ENCODE data around the gene LMNTD2.

DNA sequence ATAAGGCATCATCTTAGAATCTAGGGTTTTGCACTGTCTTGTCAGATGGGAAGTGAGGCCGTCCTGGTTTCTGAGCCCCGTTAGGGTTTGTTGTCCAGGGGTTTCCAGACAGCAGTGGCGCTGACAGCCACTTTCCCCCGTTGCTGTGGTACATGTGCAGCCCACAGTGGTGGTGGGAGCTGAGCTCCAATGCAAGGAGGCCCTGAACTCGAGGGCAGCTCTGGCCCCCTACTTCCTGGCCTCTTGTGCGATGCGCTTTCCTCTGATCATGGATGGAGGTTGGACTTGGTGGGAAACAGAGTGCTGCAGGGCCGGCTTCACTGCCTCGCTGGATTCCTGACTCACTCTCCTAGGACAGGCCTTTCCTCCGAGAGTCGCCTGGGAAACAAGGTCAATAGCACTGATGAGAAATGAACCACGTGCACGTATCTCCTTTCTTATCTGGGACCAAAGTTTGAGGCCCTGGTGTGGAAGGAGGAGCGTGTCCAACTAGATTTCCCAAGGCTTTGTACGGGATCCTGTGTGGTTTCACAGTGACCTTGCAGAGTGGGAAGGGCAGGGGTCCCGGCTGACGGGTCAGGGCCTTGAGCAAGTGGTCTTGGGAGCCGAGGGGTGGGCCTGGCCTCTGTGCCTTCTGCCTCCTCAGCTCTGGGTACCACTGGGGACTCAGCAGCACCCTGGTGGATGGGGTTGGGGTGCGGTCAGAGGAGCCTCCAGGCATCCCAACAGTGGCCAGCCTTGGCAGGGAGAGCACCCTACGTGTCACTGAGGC, 19.5 kb upstream of the LMNTD2 start:
- TF ChIP-seq, protein P1, sequence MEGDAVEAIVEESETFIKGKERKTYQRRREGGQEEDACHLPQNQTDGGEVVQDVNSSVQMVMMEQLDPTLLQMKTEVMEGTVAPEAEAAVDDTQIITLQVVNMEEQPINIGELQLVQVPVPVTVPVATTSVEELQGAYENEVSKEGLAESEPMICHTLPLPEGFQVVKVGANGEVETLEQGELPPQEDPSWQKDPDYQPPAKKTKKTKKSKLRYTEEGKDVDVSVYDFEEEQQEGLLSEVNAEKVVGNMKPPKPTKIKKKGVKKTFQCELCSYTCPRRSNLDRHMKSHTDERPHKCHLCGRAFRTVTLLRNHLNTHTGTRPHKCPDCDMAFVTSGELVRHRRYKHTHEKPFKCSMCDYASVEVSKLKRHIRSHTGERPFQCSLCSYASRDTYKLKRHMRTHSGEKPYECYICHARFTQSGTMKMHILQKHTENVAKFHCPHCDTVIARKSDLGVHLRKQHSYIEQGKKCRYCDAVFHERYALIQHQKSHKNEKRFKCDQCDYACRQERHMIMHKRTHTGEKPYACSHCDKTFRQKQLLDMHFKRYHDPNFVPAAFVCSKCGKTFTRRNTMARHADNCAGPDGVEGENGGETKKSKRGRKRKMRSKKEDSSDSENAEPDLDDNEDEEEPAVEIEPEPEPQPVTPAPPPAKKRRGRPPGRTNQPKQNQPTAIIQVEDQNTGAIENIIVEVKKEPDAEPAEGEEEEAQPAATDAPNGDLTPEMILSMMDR (IDR thresholded peaks at IDR 0.05) = no peak
- no peak for TF ChIP-seq POLR2A (IDR thresholded peaks at IDR 0.05)
- no peak for TF ChIP-seq EP300 (IDR thresholded peaks at IDR 0.05)

All from tibial nerve (tissue), 4 donors.